HepG2 (cell line): ENCODE data around the gene MTA3. TPM values are rescaled to one million over a fixed set of nuclear protein-coding genes. Genes with fewer than 3 reads are reported as not detected.

Source experiments
- ATAC-seq: fragments of 200-7000 bp; cut with Tn5 transposase; 3 replicates; pipeline ENCODE4 v1.9.1; 2020; ENCODE audit warnings: mild to moderate bottlenecking, moderate library complexity
- BruUV-seq: library from RNA; stranded (reverse); fragments of 400-500 nt; replicated peaks from 2 replicates; lab custom pipeline; 2021; lab: Mats Ljungman, UMichigan
- CTCF ChIA-PET: fragments of 300-600 bp; formaldehyde crosslinking; extraction: SDS; loops from one replicate; lab custom pipeline; 2021; ENCODE audit warnings: low total read pairs, inconsistent platforms, low intra/inter-chr PET ratio; lab: Yijun Ruan, JAX
- POLR2A ChIA-PET: fragments of 350-600 bp; sonication (Branson Sonifier 250); formaldehyde crosslinking; loops from one replicate; lab custom pipeline; 2020; ENCODE audit warnings: antibody characterized with exemption, inconsistent platforms; lab: Yijun Ruan, JAX
- DNase-seq: peaks from one replicate; pipeline ENCODE4 v3.0.0-alpha.2; 2015; ENCODE audit warnings: low spot score
- FAIRE-seq: peaks from 3 replicates; lab custom pipeline; 2011; peaks lifted over from hg19 to GRCh38; lab: Jason Lieb, UNC
- H2AFZ ChIP-seq: one replicate; pipeline ENCODE4 v1.6.1; 2011; ENCODE audit warnings: low read length, inconsistent platforms
- H3K27ac ChIP-seq: fragments of 300-600 bp; 3 replicates; pipeline ENCODE4 v1.8.0; 2011; ENCODE audit warnings: mixed run types, mild to moderate bottlenecking, mixed read lengths, low read length, inconsistent platforms; ENCODE audit not compliant: insufficient read depth; ENCODE audit errors: extremely low read length
- H3K27me3 ChIP-seq, 2 experiments: fragments of 200-600 bp in 1 of 2; 2 replicates in 1 of 2; 3 replicates in 1 of 2; pipeline versions ENCODE4 v1.6.0 to v1.8.0; 2011; ENCODE audit warnings: low read length in 2 of 2, mild to moderate bottlenecking in 2 of 2, moderate library complexity in 2 of 2, inconsistent platforms in 1 of 2; ENCODE audit not compliant: insufficient read depth in 2 of 2, control insufficient read depth in 1 of 2
- H3K36me3 ChIP-seq, 2 experiments: fragments of 200-600 bp in 1 of 2; replicated peaks in 1 of 2; 2 replicates in 1 of 2; 3 replicates in 1 of 2; pipeline versions ENCODE4 v1.5.1 to v1.8.0; 2011; ENCODE audit warnings: low read length in 2 of 2, inconsistent platforms in 1 of 2; ENCODE audit not compliant: insufficient read depth in 2 of 2, control insufficient read depth in 1 of 2
- H3K4me1 ChIP-seq: 2 replicates; pipeline ENCODE4 v1.5.1; 2012; ENCODE audit warnings: low read length, inconsistent platforms; ENCODE audit not compliant: insufficient read depth
- H3K4me2 ChIP-seq: 2 replicates; pipeline ENCODE4 v1.6.0; 2011; ENCODE audit warnings: low read depth, low read length, inconsistent platforms
- H3K4me3 ChIP-seq, 3 experiments: fragments of 200-600 bp in 1 of 3; sonication (generic), shearing (Covaris generic) in 1 of 3; replicated peaks in 1 of 3; 2 replicates each; pipeline ENCODE4 v1.5.1; 2011 to 2016; ENCODE audit warnings: low read length in 3 of 3, inconsistent platforms in 2 of 3, low read depth in 2 of 3, mild to moderate bottlenecking in 2 of 3, control low read depth in 1 of 3, mixed read lengths in 1 of 3; ENCODE audit not compliant: insufficient read depth in 1 of 3
- H3K79me2 ChIP-seq: one replicate; pipeline ENCODE4 v1.6.1; 2011; ENCODE audit warnings: low read length, inconsistent platforms; ENCODE audit not compliant: insufficient read depth
- H3K9ac ChIP-seq: 2 replicates; pipeline ENCODE4 v1.6.0; 2011; ENCODE audit warnings: mild to moderate bottlenecking, low read depth, low read length, inconsistent platforms; ENCODE audit not compliant: insufficient read depth
- H3K9me3 ChIP-seq: 2 replicates; pipeline ENCODE4 v1.5.1; 2012; ENCODE audit warnings: mild to moderate bottlenecking, low read length
- H4K20me1 ChIP-seq: 2 replicates; pipeline ENCODE4 v1.6.0; 2011; ENCODE audit warnings: inconsistent platforms, mild to moderate bottlenecking, low read length, moderate library complexity; ENCODE audit not compliant: insufficient read depth
- DMAP1 ChIP-seq: IDR thresholded peaks from 2 replicates; pipeline ENCODE4 v1.6.1; 2016
- GPN1 ChIP-seq: sonication (generic); formaldehyde crosslinking; IDR thresholded peaks from 2 replicates; pipeline ENCODE4 v1.5.1; 2020; ENCODE audit warnings: missing genetic modification reagents, borderline replicate concordance
- HDAC2 ChIP-seq: sonication (generic); formaldehyde crosslinking; IDR thresholded peaks from 2 replicates; pipeline ENCODE4 v1.4.0; 2020; ENCODE audit warnings: missing genetic modification reagents
- HNRNPL ChIP-seq: fragments of 200-400 bp; formaldehyde crosslinking; IDR thresholded peaks from 2 replicates; pipeline ENCODE4 v1.6.1; 2017; ENCODE audit warnings: mild to moderate bottlenecking, low read depth, low read length
- HNRNPLL ChIP-seq: fragments of 200-400 bp; formaldehyde crosslinking; IDR thresholded peaks from 2 replicates; pipeline ENCODE4 v1.6.1; 2017; ENCODE audit warnings: mild to moderate bottlenecking, low read depth, low read length; ENCODE audit not compliant: poor library complexity, severe bottlenecking
- HOXA3 ChIP-seq: sonication (generic); formaldehyde crosslinking; IDR thresholded peaks from 2 replicates; pipeline ENCODE4 v1.5.0; 2020; ENCODE audit warnings: missing genetic modification reagents
- KAT8 ChIP-seq: IDR thresholded peaks from 2 replicates; pipeline ENCODE4 v1.6.1; 2016; ENCODE audit warnings: missing genetic modification reagents, missing compliant biosample characterization
- KLF16 ChIP-seq, 2 experiments: sonication (generic) in 1 of 2; formaldehyde crosslinking in 1 of 2; IDR thresholded peaks; 2 replicates each; pipeline versions ENCODE4 v1.6.1 to v1.8.0; 2016 to 2023; ENCODE audit warnings: missing genetic modification reagents in 2 of 2, missing compliant biosample characterization in 1 of 2
- NFYB ChIP-seq: sonication (generic); formaldehyde crosslinking; IDR thresholded peaks from 2 replicates; pipeline ENCODE4 v1.4.0; 2020; ENCODE audit warnings: missing genetic modification reagents
- NFYC ChIP-seq: IDR thresholded peaks from 2 replicates; pipeline ENCODE4 v1.6.1; 2016; ENCODE audit warnings: missing genetic modification reagents, missing compliant biosample characterization
- NR2F6 ChIP-seq, 2 experiments: IDR thresholded peaks; 2 replicates each; pipeline ENCODE4 v1.6.1; 2016; ENCODE audit warnings: antibody characterized with exemption in 1 of 2, mild to moderate bottlenecking in 1 of 2
- PHF21A ChIP-seq: sonication (generic); formaldehyde crosslinking; IDR thresholded peaks from 2 replicates; pipeline ENCODE4 v1.5.0; 2020; ENCODE audit warnings: mild to moderate bottlenecking, missing genetic modification reagents
- RXRA ChIP-seq: sonication (generic); formaldehyde crosslinking; IDR thresholded peaks from 2 replicates; pipeline ENCODE4 v1.5.1; 2020; ENCODE audit warnings: missing genetic modification reagents
- SOX13 ChIP-seq, 3 experiments: fragments of 450-650 bp in 1 of 3; sonication (generic) in 1 of 3; formaldehyde crosslinking in 1 of 3; IDR thresholded peaks in 2 of 3; conservative IDR thresholded peaks in 1 of 3; 2 replicates each; pipeline versions ENCODE4 v1.5.0 to v1.6.1; 2016 to 2020; ENCODE audit warnings: antibody characterized with exemption in 1 of 3, mild to moderate bottlenecking in 1 of 3, missing compliant biosample characterization in 1 of 3, missing genetic modification reagents in 1 of 3, moderate library complexity in 1 of 3
- SP4 ChIP-seq: sonication (generic); formaldehyde crosslinking; IDR thresholded peaks from 2 replicates; pipeline ENCODE4 v1.8.1; 2023; ENCODE audit warnings: mild to moderate bottlenecking, missing genetic modification reagents
- TMF1 ChIP-seq: sonication (generic); formaldehyde crosslinking; IDR thresholded peaks from 2 replicates; pipeline ENCODE4 v1.8.1; 2022; ENCODE audit warnings: low read depth, missing genetic modification reagents
- ZKSCAN8 ChIP-seq: IDR thresholded peaks from 2 replicates; pipeline ENCODE4 v1.6.1; 2016; ENCODE audit warnings: borderline replicate concordance, missing genetic modification reagents, missing compliant biosample characterization
- ZNF24 ChIP-seq: fragments of 450-650 bp; IDR thresholded peaks from 2 replicates; pipeline ENCODE4 v1.6.1; 2017; ENCODE audit warnings: antibody characterized with exemption, mild to moderate bottlenecking
- ZNF260 ChIP-seq: sonication (generic); formaldehyde crosslinking; IDR thresholded peaks from 2 replicates; pipeline ENCODE4 v1.4.0; 2020; ENCODE audit warnings: missing genetic modification reagents, low read depth, mild to moderate bottlenecking, borderline replicate concordance
- WGBS: methylation state at CpG from one replicate; pipeline ENCODE4 v1.1.6; 2017; ENCODE audit warnings: low lambda C conversion rate; 5-methylcytosine and 5-hydroxymethylcytosine counted together
- in situ Hi-C: cut with HindIII; loops from 2 replicates; pipeline ENCODE4 v1.10.0; 2017; ENCODE audit warnings: low pct_unique_long_range_greater_than_20kb; ENCODE audit not compliant: extremely low pct_ligation_motif_present
- intact Hi-C: fragments of 100-400 bp; cut with micrococcal nuclease; formaldehyde crosslinking; loops from one replicate; pipeline ENCODE4 v1.10.0; 2022; ENCODE audit not compliant: unreplicated experiment
- polyA plus RNA-seq, 8 experiments: library from polyadenylated mRNA; depleted of rRNA in 3 of 8; stranded (reverse) in 7 of 8; unstranded in 1 of 8; fragments of >200 nt; fragmentation: Illumina TruSeq in 4 of 8; extraction: Trizol in 4 of 8; gene quantifications; 2 replicates each; pipeline versions ENCODE4 v1.2.1 to v1.2.3, GENCODE V29; 2011 to 2016; ENCODE audit warnings: low read depth in 4 of 8, missing spikeins in 1 of 8, mixed read lengths in 1 of 8; ENCODE audit not compliant: insufficient read depth in 1 of 8
- total RNA-seq, 5 experiments: library from RNA; depleted of rRNA; stranded (reverse); fragments of >200 nt; fragmentation: Illumina TruSeq; extraction: Trizol; gene quantifications; 2 replicates each; pipeline ENCODE4 v1.2.3, GENCODE V29; 2016; ENCODE audit warnings: low read depth in 1 of 5
- TF ChIP-seq, protein P1 (sequence below): sonication (generic); formaldehyde crosslinking; IDR thresholded peaks from 2 replicates; pipeline ENCODE4 v1.8.0; 2023; ENCODE audit warnings: mild to moderate bottlenecking, missing genetic modification reagents
- TF ChIP-seq, protein P2 (sequence below): sonication (generic); formaldehyde crosslinking; IDR thresholded peaks from 2 replicates; pipeline ENCODE4 v1.5.0; 2020; ENCODE audit warnings: missing genetic modification reagents, mild to moderate bottlenecking, borderline replicate concordance

MTA3 gene
- total and polyA plus RNA-seq, 2 of the 13 experiments (the other 11 are each of a cell fraction or from before 2014, with no cell fraction given) = 48.8 to 77.8 TPM

- peak; percentile 41; the same call in 1 of the 2 replicates for TF ChIP-seq HOXA3 (CRISPR knock-in tag)
- 0 out of 2 replicates have a peak, but pooled peaks have one; percentile 12 for TF ChIP-seq SOX13 (IDR thresholded peaks at IDR 0.05)
- TF ChIP-seq SOX13 (CRISPR knock-in tag; conservative IDR thresholded peaks at IDR 0.05 in 1 of 2, IDR thresholded peaks at IDR 0.05 in 1 of 2) = no peak; a peak in 1 of 4 replicates
- TF ChIP-seq DMAP1 (CRISPR knock-in tag) = 0 out of 2 replicates have a peak, but pooled peaks have one; percentile 14
- TF ChIP-seq NR2F6 (IDR thresholded peaks at IDR 0.05) = 0 out of 2 replicates have a peak, but pooled peaks have one; percentile 31
- TF ChIP-seq NR2F6 (CRISPR knock-in tag; IDR thresholded peaks at IDR 0.05) = 0 out of 2 replicates have a peak, but pooled peaks have one; percentile 4
- peak; percentile 87; the same call in 1 of the 2 replicates for TF ChIP-seq ZNF24
- peak; percentile 54; the same call in 1 of the 2 replicates for TF ChIP-seq RXRA (CRISPR knock-in tag)
- TF ChIP-seq KLF16 (CRISPR knock-in tag; IDR thresholded peaks at IDR 0.05) = peak in 1 of 2 experiments; percentile 38; a peak in 1 of 4 replicates
- 0 out of 2 replicates have a peak, but pooled peaks have one; percentile 17 for TF ChIP-seq PHF21A
- TF ChIP-seq KAT8 = no peak
- TF ChIP-seq HDAC2 (CRISPR knock-in tag) = 0 out of 2 replicates have a peak, but pooled peaks have one; percentile 28
- TF ChIP-seq HNRNPL = 0 out of 2 replicates have a peak, but pooled peaks have one; percentile 4
- TF ChIP-seq SP4 (CRISPR knock-in tag) = no peak
- TF ChIP-seq, all 625 proteins: peak for 41
Observed at GRCh38 chr2:42787424-42787787, 219.0 kb downstream of the MTA3 start (continued).

GRCh38 chr2:42787788-42788477 is 219.5 kb downstream of the MTA3 start:
- in situ Hi-C loops = no loop called here
- FAIRE-seq = peak; percentile 87
- no TSS peak for BruUV-seq
- no peak for TF ChIP-seq GPN1 (CRISPR knock-in tag)
- no peak for TF ChIP-seq HNRNPLL
- TF ChIP-seq ZNF260 (CRISPR knock-in tag) = no peak
- TF ChIP-seq TMF1 (CRISPR knock-in tag) = no peak
- TF ChIP-seq, protein P1, sequence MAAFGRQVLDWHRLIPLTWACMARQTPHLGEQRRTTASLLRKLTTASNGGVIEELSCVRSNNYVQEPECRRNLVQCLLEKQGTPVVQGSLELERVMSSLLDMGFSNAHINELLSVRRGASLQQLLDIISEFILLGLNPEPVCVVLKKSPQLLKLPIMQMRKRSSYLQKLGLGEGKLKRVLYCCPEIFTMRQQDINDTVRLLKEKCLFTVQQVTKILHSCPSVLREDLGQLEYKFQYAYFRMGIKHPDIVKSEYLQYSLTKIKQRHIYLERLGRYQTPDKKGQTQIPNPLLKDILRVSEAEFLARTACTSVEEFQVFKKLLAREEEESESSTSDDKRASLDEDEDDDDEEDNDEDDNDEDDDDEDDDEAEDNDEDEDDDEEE = no peak
- no peak for TF ChIP-seq NFYB (CRISPR knock-in tag)
- 0 out of 2 replicates have a peak, but pooled peaks have one; percentile 13 for TF ChIP-seq NFYC (CRISPR knock-in tag)
- TF ChIP-seq ZKSCAN8 (CRISPR knock-in tag) = no peak
- TF ChIP-seq, protein P2, sequence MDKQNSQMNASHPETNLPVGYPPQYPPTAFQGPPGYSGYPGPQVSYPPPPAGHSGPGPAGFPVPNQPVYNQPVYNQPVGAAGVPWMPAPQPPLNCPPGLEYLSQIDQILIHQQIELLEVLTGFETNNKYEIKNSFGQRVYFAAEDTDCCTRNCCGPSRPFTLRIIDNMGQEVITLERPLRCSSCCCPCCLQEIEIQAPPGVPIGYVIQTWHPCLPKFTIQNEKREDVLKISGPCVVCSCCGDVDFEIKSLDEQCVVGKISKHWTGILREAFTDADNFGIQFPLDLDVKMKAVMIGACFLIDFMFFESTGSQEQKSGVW (CRISPR knock-in tag) = no peak

More at GRCh38 chr2:42787788-42788477, 219.5 kb downstream of the MTA3 start:
- ChIA-PET CTCF (no interaction called here), POLR2A (interaction anchor here (0.8 to 3.1 kb wide), 8 partner anchors 8 to 283 kb away, joined by 3 to 28 read pairs (median 7); no protein-coding TSS in a partner anchor)
- no peak overlapping the region for H2AFZ ChIP-seq
- DNase-seq (no peak), ATAC-seq (peak; percentile 51)
- no peaks in the 10 kb centered on the region for H4K20me1 ChIP-seq
- H3K79me2 ChIP-seq = peaks cover 16% of the 10 kb centered on the region
- WGBS = 50% methylated on average over 12 of the region's 12 CpGs
- peak overlapping the region; percentile 67 for H3K27ac ChIP-seq
- intact Hi-C loops = no loop called here
- peaks cover 85% of the 10 kb centered on the region for H3K4me1 ChIP-seq
- no peaks in the 10 kb centered on the region; a peak in 1 of 5 replicates for H3K27me3 ChIP-seq
- H3K9ac ChIP-seq = no peak overlapping the region
- peak overlapping the region in 1 of 3 experiments; percentile 26; a peak in 2 of 6 replicates for H3K4me3 ChIP-seq
- H3K4me2 ChIP-seq = peak overlapping the region; percentile 54
- H3K36me3 ChIP-seq = peaks cover 0 to 4% of the 10 kb centered on the region in 2 experiments; a peak in 1 of 5 replicates
- no peaks in the 10 kb centered on the region for H3K9me3 ChIP-seq
